ENCODE data around the gene STOX1.

DNA sequence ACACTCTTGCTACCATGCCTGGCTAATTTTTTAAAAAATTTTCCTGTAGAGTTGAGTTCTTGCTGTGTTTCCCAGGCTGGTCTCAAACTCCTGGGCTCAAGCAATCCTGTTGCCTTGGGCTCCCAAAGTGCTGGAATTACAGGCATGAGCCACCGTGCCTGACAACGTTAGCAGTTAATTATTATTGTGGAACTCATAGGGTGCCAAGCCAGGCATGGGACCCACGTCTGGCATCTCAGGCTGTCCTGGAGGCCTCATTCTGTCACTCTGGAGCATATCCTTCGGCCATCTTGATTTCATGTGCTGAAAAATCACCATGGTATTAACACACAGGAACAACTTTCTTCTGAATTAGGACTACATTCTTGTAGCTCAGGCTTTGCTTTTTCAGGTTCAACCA is 21.5 kb downstream of the STOX1 start:
- TF ChIP-seq, protein P1, sequence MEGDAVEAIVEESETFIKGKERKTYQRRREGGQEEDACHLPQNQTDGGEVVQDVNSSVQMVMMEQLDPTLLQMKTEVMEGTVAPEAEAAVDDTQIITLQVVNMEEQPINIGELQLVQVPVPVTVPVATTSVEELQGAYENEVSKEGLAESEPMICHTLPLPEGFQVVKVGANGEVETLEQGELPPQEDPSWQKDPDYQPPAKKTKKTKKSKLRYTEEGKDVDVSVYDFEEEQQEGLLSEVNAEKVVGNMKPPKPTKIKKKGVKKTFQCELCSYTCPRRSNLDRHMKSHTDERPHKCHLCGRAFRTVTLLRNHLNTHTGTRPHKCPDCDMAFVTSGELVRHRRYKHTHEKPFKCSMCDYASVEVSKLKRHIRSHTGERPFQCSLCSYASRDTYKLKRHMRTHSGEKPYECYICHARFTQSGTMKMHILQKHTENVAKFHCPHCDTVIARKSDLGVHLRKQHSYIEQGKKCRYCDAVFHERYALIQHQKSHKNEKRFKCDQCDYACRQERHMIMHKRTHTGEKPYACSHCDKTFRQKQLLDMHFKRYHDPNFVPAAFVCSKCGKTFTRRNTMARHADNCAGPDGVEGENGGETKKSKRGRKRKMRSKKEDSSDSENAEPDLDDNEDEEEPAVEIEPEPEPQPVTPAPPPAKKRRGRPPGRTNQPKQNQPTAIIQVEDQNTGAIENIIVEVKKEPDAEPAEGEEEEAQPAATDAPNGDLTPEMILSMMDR (conservative IDR thresholded peaks at IDR 0.05), result no peak
- TF ChIP-seq ZFX (IDR thresholded peaks at IDR 0.05), result no peak
